ENCODE data around the gene POLG2. TPM values are rescaled to one million over a fixed set of nuclear protein-coding genes. Genes with fewer than 3 reads are reported as not detected.
A peak's percentile ranks its signal among the peaks of the same experiment; 100 is the strongest.

POLG2 gene
- 22.8 and 24.1 TPM in 2 replicates for total RNA-seq (2014; rRNA removed; shearing (Covaris generic))
- polyA plus RNA-seq (2015; cell fraction: cytosol; rRNA removed): 16.7 and 25.4 TPM in 2 replicates
- 246 and 299 TPM in 2 replicates for polyA plus RNA-seq (2015; cell fraction: nucleus; rRNA removed)

- in situ Hi-C loops (cut with HindIII; ENCODE audit: low pct_unique_long_range_greater_than_20kb, low sequenced_read_pairs): no loop called here
Measured at GRCh38 chr17:64496786-64497564, at the start of gene POLG2. Gene POLG2 (minus strand): TSS chr17:64497054. CDS start chr17:64496968, 86 bp downstream.

GRCh38 chr17:64544742-64545141, 47.9 kb upstream of the POLG2 start:
- DNase-seq (ENCODE audit: low read depth, low spot score): no peak
- in situ Hi-C loops (cut with HindIII; ENCODE audit: low pct_unique_long_range_greater_than_20kb, low sequenced_read_pairs): no loop called here

More at GRCh38 chr17:64496786-64497564, at the start of gene POLG2:
- peak; percentile 98 for DNase-seq (ENCODE audit: low read depth, low spot score)

GRCh38 chr17:64540118-64540776, 43.4 kb upstream of the POLG2 start:
- no peak for DNase-seq (ENCODE audit: low read depth, low spot score)
- in situ Hi-C loops (cut with HindIII; ENCODE audit: low pct_unique_long_range_greater_than_20kb, low sequenced_read_pairs): no loop called here

- in situ Hi-C loops (cut with HindIII; ENCODE audit: low pct_unique_long_range_greater_than_20kb, low sequenced_read_pairs): no loop called here
- DNase-seq (ENCODE audit: low read depth, low spot score): no peak
Measured at GRCh38 chr17:64538508-64539130, 41.8 kb upstream of the POLG2 start.

GRCh38 chr17:64537488-64537887, 40.6 kb upstream of the POLG2 start:
- in situ Hi-C loops (cut with HindIII; ENCODE audit: low pct_unique_long_range_greater_than_20kb, low sequenced_read_pairs): no loop called here

GRCh38 chr17:64536913-64537312, 40.1 kb upstream of the POLG2 start:
- DNase-seq (ENCODE audit: low read depth, low spot score): no peak
- in situ Hi-C loops (cut with HindIII; ENCODE audit: low pct_unique_long_range_greater_than_20kb, low sequenced_read_pairs): no loop called here

More at GRCh38 chr17:64537488-64537887, 40.6 kb upstream of the POLG2 start:
- no peak for DNase-seq (ENCODE audit: low read depth, low spot score)

GRCh38 chr17:64535357-64535756, 38.5 kb upstream of the POLG2 start:
- DNase-seq (ENCODE audit: low read depth, low spot score): no peak
- in situ Hi-C loops (cut with HindIII; ENCODE audit: low pct_unique_long_range_greater_than_20kb, low sequenced_read_pairs): no loop called here

- peak; percentile 53 for DNase-seq (ENCODE audit: low read depth, low spot score)
- in situ Hi-C loops (cut with HindIII; ENCODE audit: low pct_unique_long_range_greater_than_20kb, low sequenced_read_pairs): no loop called here
Measured at GRCh38 chr17:64534187-64534586, 37.3 kb upstream of the POLG2 start.

- DNase-seq (ENCODE audit: low read depth, low spot score): no peak
- in situ Hi-C loops (cut with HindIII; ENCODE audit: low pct_unique_long_range_greater_than_20kb, low sequenced_read_pairs): no loop called here
Measured at GRCh38 chr17:64533784-64534183, 36.9 kb upstream of the POLG2 start.

- in situ Hi-C loops (cut with HindIII; ENCODE audit: low pct_unique_long_range_greater_than_20kb, low sequenced_read_pairs): no loop called here
- DNase-seq (ENCODE audit: low read depth, low spot score): no peak
Measured at GRCh38 chr17:64532409-64532808, 35.6 kb upstream of the POLG2 start.

GRCh38 chr17:64531955-64532371, 35.1 kb upstream of the POLG2 start:
- in situ Hi-C loops (cut with HindIII; ENCODE audit: low pct_unique_long_range_greater_than_20kb, low sequenced_read_pairs): no loop called here

GRCh38 chr17:64529221-64529620, 32.4 kb upstream of the POLG2 start:
- in situ Hi-C loops (cut with HindIII; ENCODE audit: low pct_unique_long_range_greater_than_20kb, low sequenced_read_pairs): no loop called here
- DNase-seq (ENCODE audit: low read depth, low spot score): no peak

More at GRCh38 chr17:64531955-64532371, 35.1 kb upstream of the POLG2 start:
- DNase-seq (ENCODE audit: low read depth, low spot score): no peak

GRCh38 chr17:64527914-64528313, 31.1 kb upstream of the POLG2 start:
- in situ Hi-C loops (cut with HindIII; ENCODE audit: low pct_unique_long_range_greater_than_20kb, low sequenced_read_pairs): no loop called here
- no peak for DNase-seq (ENCODE audit: low read depth, low spot score)

GRCh38 chr17:64520359-64520758, 23.5 kb upstream of the POLG2 start:
- in situ Hi-C loops (cut with HindIII; ENCODE audit: low pct_unique_long_range_greater_than_20kb, low sequenced_read_pairs): no loop called here
- DNase-seq (ENCODE audit: low read depth, low spot score): no peak

- in situ Hi-C loops (cut with HindIII; ENCODE audit: low pct_unique_long_range_greater_than_20kb, low sequenced_read_pairs): no loop called here
- no peak for DNase-seq (ENCODE audit: low read depth, low spot score)
Measured at GRCh38 chr17:64519601-64520000, 22.7 kb upstream of the POLG2 start.

- no peak for DNase-seq (ENCODE audit: low read depth, low spot score)
- in situ Hi-C loops (cut with HindIII; ENCODE audit: low pct_unique_long_range_greater_than_20kb, low sequenced_read_pairs): no loop called here
Measured at GRCh38 chr17:64515829-64516228, 19.0 kb upstream of the POLG2 start.

GRCh38 chr17:64515419-64515818, 18.6 kb upstream of the POLG2 start:
- in situ Hi-C loops (cut with HindIII; ENCODE audit: low pct_unique_long_range_greater_than_20kb, low sequenced_read_pairs): no loop called here
- DNase-seq (ENCODE audit: low read depth, low spot score): no peak

GRCh38 chr17:64509179-64509578, 12.3 kb upstream of the POLG2 start:
- in situ Hi-C loops (cut with HindIII; ENCODE audit: low pct_unique_long_range_greater_than_20kb, low sequenced_read_pairs): no loop called here
- no peak for DNase-seq (ENCODE audit: low read depth, low spot score)
